GM21576 (cell line): ENCODE measurements around the gene OLA1.
A peak's percentile ranks its signal among the peaks of the same experiment; 100 is the strongest.

ENCODE experiments used
- ATAC-seq: cut with Tn5 transposase; IDR thresholded peaks from one replicate; pipeline ENCODE4 v1.9.1; 2021; ENCODE audit warnings: mild to moderate bottlenecking, moderate library complexity; ENCODE audit not compliant: unreplicated experiment

OLA1 gene

GRCh38 chr2:174039551-174040416 lies 208.5 kb downstream of the OLA1 start:
- peak; percentile 83 for ATAC-seq

DNA sequence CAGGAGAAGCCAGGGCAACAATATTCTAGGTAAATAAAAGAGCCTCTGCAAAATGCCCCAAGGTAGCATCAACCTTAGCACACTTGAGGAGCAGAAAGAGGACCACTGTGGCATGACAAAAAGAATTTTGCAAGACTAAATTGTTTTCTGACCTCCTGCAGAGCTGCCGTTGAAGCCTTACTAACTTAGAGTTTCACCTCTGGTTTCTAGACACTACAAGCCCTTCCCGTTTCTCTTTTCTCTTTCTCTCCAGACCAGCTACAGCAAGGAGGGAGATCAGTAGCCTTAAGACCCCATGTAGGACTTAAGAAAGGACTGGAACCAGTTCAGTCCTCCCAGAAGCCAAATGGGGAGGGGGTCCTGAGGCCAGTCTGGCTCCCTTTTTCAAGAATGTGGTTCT lies 209.9 kb downstream of the OLA1 start:
- peak; percentile 45 for ATAC-seq

- no peak for ATAC-seq
Observed at GRCh38 chr2:174036825-174037224, 211.5 kb downstream of the OLA1 start.

DNA sequence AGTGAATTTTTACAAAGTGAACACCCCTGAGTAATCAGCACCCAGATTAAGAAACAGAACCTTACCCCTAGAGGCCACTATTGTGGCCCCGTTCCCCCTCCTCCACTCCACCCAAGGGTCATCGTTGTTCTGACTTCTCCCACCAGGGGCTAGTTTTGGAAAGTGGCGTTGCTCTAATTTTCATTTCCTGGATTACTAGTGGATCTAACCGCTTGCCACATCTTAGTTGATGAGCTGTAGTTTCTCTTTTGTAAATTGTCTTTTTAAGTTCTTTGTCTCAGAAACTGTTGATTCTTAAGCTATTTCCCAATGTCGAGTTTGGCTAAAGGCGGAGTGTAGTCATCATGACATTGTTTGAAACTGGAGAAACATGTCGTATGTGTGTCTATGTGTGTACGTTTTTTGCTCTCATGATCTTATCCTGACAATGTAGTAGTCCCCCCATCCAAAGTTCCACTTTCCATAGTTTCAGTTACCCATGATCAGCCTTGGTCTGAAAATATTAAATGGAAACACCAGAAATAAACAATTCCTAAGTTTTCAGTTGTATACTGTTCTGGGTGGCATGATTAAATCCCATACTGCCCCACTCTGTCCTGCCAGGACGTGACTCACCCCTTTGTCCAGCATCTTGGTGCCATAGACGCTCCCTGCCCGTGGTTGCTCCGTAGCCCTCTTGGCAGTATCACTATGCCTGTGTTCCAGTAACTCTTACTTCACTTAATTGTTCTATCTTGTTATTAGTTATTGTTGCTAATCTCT lies 212.2 kb downstream of the OLA1 start:
- no peak for ATAC-seq

DNA sequence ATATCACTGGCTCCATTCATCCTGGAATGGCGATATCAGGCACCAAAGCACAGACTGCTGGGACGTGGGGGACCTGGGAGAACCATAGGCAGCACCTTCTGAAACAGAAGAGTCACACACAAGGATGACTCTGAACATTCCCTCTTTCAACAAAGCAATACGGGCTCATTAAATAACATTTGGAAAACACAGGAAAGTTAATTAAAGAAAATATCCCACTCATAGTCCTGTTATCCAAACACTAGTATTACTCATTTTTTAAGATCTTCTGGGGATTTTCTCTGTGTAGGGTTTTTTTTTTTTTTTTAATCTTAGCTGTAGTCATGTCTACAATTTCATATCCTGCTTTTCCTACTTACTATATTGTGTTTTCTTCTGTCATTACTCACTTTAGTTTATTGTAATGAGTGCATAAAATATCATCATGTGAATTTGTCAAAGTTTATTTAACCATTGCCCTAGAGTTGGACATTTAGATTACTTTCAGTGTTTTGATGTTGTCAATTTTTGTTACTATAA lies 213.2 kb downstream of the OLA1 start:
- no peak for ATAC-seq

DNA sequence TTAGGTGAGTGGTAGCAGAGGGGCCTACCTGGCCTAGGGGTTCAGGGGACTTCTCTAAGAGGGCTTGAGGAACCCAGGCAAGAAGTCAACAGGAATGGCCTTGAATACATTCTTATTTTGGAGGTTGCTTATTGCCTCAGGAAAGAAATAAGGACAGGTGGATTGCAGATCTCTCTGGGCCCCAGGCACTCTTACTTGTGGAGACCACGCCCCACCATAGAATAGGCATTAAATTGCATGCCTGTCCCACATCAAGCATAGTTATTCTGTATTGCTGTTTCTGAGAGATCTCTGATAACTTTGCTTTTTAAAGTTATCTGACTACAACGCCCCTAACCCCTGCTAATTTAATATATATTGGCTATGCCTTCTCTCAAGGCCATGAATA lies 215.2 kb downstream of the OLA1 start:
- ATAC-seq = no peak

DNA sequence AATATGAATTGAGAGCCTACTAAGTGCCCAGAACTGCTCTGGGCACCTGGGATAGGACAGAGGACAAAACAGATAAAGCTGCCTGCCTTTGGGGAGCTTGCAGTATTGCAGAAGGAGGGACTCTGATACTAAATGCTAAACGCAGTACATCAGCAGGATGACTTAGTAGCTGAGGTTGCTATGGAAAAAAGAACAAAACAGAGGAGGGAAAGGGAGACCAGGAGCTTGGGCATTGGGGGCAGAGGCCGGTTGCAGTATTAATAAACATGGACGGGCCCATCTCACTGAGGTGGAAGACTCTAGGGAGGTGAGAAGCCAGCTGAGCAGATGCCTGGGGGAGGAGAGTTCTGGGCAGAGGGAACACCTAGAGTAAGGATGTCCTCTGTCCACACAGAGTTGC lies 217.1 kb downstream of the OLA1 start:
- no peak for ATAC-seq

DNA sequence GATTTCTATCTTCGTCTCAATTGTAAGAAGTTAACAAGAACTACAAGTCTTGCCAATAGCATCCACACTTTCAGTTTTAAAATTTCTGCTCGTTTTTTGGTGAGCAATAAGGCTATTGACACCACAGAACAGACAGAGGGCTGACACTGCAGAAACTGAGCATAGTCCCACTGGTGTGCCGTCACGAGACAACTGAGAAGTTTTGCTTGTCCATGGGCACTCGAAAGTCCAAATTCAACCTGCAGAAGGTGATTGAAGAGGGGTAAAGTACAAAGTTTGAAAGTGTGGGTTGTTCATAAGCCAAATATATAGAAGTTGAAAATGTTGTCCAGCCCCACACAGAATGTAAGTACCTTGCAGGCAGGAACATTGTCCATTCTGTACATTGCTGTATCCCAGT lies 219.4 kb downstream of the OLA1 start:
- ATAC-seq = no peak

DNA sequence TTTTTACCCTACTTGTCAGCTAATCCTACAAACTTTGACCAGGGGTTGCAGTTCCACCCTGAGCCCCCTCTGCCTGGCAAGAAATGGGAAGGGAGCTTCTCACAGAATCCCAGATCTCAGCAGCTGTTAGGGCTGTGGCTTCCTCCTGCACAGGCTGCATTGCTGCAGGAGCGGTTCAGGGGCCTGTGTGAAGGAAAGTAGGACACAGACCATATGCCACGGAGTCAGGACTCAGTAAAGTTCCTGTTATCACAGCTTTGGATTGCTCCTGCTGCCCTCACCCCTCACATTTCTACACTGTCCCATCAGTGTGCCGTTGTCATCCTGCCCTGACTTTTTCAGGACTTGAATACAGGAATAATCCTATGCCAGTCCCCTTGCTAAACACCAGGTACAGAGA lies 220.4 kb downstream of the OLA1 start:
- ATAC-seq = no peak

- ATAC-seq = no peak
Observed at GRCh38 chr2:174026122-174026845, 222.0 kb downstream of the OLA1 start.

DNA sequence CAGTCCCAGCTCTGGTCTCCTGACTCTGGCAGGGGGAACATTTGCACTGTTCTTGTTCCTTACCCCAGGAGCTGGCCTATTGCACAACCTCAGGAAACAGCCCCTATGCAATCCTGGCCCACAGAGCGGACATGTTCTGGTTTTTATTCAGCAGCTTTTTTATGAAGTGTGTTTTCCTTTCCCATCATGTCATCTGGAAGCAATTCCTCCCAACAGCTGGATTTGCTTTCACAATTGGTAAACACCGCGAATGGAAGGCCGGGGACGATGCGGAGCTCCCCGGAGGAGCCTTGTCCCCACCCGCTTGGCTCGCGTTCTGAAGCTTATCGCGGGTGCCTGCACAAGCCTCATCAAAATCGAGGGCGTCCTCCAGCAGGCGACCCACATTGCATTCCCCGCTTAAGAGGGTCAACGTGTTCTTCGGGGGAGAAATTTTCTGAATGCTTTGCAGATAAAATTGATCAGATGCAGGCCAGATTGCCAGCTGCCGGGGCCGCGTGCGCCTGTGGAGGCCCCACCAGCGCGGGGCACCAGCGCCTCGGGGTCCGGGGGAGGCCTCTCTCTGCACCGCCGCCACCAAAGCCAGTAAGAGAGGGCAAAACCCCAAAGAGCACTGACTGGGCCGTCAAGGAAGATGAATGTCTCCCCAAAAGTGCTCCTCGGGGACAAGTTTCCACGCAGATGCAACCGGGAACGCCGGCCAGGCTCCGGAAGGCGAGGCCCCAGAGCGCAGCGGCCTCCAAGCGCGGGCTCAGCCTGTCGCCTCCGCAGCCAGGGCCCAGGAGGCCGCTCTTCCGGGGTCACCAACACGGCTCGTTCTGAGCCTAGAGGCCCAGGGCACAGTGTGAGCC lies 222.8 kb downstream of the OLA1 start:
- ATAC-seq = no peak

GRCh38 chr2:174024524-174025270 lies 223.6 kb downstream of the OLA1 start:
- ATAC-seq = no peak

GRCh38 chr2:174023591-174024523 lies 224.5 kb downstream of the OLA1 start:
- no peak for ATAC-seq
